Lower lobe of right lung (tissue), 2 donors: ENCODE measurements around the gene ILF2. TPM values are rescaled to one million over a fixed set of nuclear protein-coding genes. Genes with fewer than 3 reads are reported as not detected.

ENCODE experiments used
- ATAC-seq, 2 donors: fragments of 200-7000 bp; cut with Tn5 transposase; one replicate each; pipeline ENCODE4 v1.9.1; 2020 to 2022; ENCODE audit warnings: mild to moderate bottlenecking in 2 of 2, moderate library complexity in 2 of 2
- DNase-seq: peaks from one replicate; pipeline ENCODE4 v3.0.0-alpha.2; 2020
- H3K27ac ChIP-seq: fragments of 200-600 bp; one replicate; pipeline ENCODE4 v1.8.0; 2022
- H3K27me3 ChIP-seq: fragments of 200-600 bp; one replicate; pipeline ENCODE4 v1.8.0; 2022; ENCODE audit warnings: low read depth
- H3K36me3 ChIP-seq: fragments of 200-600 bp; one replicate; pipeline ENCODE4 v1.8.0; 2022; ENCODE audit warnings: mild to moderate bottlenecking
- H3K4me1 ChIP-seq: fragments of 200-600 bp; one replicate; pipeline ENCODE4 v1.8.0; 2022
- H3K4me3 ChIP-seq: fragments of 200-600 bp; one replicate; pipeline ENCODE4 v1.8.0; 2022; ENCODE audit warnings: mild to moderate bottlenecking
- H3K9me3 ChIP-seq: fragments of 200-600 bp; one replicate; pipeline ENCODE4 v1.8.0; 2022
- intact Hi-C: fragments of 100-400 bp; cut with DNase I; formaldehyde crosslinking; loops from one replicate; pipeline ENCODE4 v1.11.0; 2022
- total RNA-seq: library from RNA; stranded (reverse); fragmentation: NEBNext Ultra II Directional; extraction: Animal tissue kit (Norgen Biotek cat#: 25700); gene quantifications from one replicate; pipeline ENCODE4 v1.2.1, GENCODE V29; 2021
- TF ChIP-seq, protein P1 (sequence below): fragments of 200-600 bp; IDR thresholded peaks from one replicate; pipeline ENCODE4 v1.8.0; 2022; ENCODE audit warnings: antibody characterized with exemption, mild to moderate bottlenecking
- donor health status: DM: no; HTN: yes; CAD: no; lungs with severe emphysema.

The ILF2 gene
- total RNA-seq, 1 donor from 2014 or later, result 83.2 TPM

DNA sequence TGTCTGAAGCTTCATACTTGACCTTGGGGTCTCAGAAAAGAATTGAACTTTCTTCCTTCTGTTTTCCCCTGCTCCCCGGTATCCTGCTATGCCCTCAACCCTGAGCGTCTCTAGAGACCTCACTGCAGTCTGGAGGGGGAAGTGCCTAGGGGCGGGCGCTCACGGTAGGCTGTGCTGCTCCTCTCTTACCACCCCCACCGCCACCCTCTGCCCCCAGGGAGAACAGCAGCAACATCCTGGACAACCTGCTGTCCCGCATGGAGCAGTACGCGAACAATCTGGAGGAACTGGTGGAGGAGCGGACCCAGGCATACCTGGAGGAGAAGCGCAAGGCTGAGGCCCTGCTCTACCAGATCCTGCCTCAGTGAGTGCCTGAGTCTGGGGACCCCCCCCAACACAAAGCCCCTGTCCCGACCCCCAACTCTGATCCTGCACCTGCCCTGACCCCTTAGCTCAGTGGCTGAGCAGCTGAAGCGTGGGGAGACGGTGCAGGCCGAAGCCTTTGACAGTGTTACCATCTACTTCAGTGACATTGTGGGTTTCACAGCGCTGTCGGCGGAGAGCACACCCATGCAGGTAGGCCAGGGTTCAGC lies 18.0 kb upstream of the ILF2 start:
- no peaks in the 10 kb centered on the region for H3K9me3 ChIP-seq
- no peak overlapping the region for H3K27ac ChIP-seq
- no peaks in the 10 kb centered on the region for H3K4me1 ChIP-seq
- ATAC-seq (no peak), DNase-seq (no peak)
- TF ChIP-seq, protein P1, sequence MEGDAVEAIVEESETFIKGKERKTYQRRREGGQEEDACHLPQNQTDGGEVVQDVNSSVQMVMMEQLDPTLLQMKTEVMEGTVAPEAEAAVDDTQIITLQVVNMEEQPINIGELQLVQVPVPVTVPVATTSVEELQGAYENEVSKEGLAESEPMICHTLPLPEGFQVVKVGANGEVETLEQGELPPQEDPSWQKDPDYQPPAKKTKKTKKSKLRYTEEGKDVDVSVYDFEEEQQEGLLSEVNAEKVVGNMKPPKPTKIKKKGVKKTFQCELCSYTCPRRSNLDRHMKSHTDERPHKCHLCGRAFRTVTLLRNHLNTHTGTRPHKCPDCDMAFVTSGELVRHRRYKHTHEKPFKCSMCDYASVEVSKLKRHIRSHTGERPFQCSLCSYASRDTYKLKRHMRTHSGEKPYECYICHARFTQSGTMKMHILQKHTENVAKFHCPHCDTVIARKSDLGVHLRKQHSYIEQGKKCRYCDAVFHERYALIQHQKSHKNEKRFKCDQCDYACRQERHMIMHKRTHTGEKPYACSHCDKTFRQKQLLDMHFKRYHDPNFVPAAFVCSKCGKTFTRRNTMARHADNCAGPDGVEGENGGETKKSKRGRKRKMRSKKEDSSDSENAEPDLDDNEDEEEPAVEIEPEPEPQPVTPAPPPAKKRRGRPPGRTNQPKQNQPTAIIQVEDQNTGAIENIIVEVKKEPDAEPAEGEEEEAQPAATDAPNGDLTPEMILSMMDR, result no peak
- no peaks in the 10 kb centered on the region for H3K27me3 ChIP-seq
- no peak overlapping the region for H3K4me3 ChIP-seq
- peaks cover 52% of the 10 kb centered on the region for H3K36me3 ChIP-seq
- intact Hi-C loops, result no loop called here

DNA sequence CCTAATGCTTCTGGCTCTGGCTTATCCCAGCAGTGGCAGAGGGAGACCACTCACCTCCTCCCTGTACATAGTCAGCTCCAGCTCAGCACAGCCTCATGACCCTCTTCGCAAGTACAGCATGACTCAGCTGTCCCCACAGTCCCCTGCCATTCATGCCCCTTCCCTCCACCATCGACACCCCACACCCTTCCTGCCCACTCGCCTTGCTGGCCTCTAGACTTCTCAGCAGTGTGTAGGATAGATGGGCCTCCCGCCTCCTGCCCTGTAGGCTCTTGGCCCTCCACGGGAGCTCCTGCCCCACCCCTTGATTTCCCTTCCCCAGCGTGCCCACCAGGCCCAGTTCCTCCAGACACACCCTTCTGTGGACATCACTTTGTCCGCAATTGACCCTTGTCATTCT lies 17.5 kb upstream of the ILF2 start:
- intact Hi-C loops, result no loop called here

GRCh38 chr1:153687346-153688125 lies 16.7 kb upstream of the ILF2 start:
- H3K36me3 ChIP-seq, result peaks cover 61% of the 10 kb centered on the region
- TF ChIP-seq, protein P1, result no peak
- no peaks in the 10 kb centered on the region for H3K9me3 ChIP-seq
- no peak overlapping the region for H3K4me3 ChIP-seq
- H3K27ac ChIP-seq, result no peak overlapping the region
- no peak for ATAC-seq
- intact Hi-C loops, result no loop called here
- DNase-seq, result peak; percentile 30
- no peaks in the 10 kb centered on the region for H3K27me3 ChIP-seq
- no peaks in the 10 kb centered on the region for H3K4me1 ChIP-seq

More for the DNA sequence above, 17.5 kb upstream of the ILF2 start:
- DNase-seq (peak; percentile 20), ATAC-seq (no peak)
- no peaks in the 10 kb centered on the region for H3K4me1 ChIP-seq
- H3K9me3 ChIP-seq, result no peaks in the 10 kb centered on the region
- peaks cover 53% of the 10 kb centered on the region for H3K36me3 ChIP-seq
- H3K27ac ChIP-seq, result no peak overlapping the region
- H3K4me3 ChIP-seq, result no peak overlapping the region
- TF ChIP-seq, protein P1, result no peak
- no peaks in the 10 kb centered on the region for H3K27me3 ChIP-seq

DNA sequence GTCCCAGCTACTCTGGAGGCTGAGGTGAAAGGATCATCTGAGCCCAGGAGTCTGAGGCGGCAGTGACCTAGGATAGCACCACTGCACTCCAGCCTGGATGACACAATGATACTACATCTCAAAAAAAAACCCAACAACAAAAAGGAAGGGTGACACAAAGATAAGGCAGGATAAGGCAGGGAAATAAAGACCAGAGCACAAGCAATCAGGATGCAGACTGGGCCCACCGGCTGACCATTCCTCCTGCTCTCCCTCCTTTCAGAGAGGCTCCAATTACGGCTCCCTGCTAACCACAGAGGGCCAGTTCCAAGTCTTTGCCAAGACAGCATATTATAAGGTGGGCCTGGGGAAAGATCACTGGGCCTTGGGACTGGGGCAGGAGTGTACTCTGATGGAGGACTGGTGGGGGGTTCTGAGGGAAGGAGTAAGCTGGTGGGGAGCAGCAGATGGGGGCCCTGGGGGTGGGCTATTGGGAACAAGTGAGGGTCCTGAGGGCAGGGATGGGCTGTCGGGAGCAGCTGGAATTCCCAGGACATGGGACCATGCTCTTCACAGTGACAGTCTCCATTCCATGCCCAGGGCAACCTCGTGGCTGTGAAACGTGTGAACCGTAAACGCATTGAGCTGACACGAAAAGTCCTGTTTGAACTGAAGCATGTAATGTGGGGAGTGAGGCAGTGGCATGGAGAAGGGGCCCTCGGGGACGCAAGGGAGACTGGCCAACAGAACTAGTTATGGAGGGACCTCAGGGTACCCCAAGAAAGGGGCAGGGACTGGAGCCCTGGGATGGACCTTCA lies 14.9 kb upstream of the ILF2 start:
- TF ChIP-seq, protein P1, result no peak
- H3K4me3 ChIP-seq, result no peak overlapping the region
- no peaks in the 10 kb centered on the region for H3K27me3 ChIP-seq
- intact Hi-C loops, result no loop called here
- ATAC-seq, result no peak
- H3K36me3 ChIP-seq, result peaks cover 63% of the 10 kb centered on the region
- peak; percentile 16 for DNase-seq
- H3K9me3 ChIP-seq, result no peaks in the 10 kb centered on the region
- H3K4me1 ChIP-seq, result peaks cover 2% of the 10 kb centered on the region
- no peak overlapping the region for H3K27ac ChIP-seq

- TF ChIP-seq, protein P1, result no peak
- peaks cover 57% of the 10 kb centered on the region for H3K36me3 ChIP-seq
- H3K27ac ChIP-seq, result no peak overlapping the region
- no peak for ATAC-seq
- peak; percentile 39 for DNase-seq
- no peaks in the 10 kb centered on the region for H3K27me3 ChIP-seq
- intact Hi-C loops, result no loop called here
- H3K4me1 ChIP-seq, result peaks cover 6% of the 10 kb centered on the region
- no peaks in the 10 kb centered on the region for H3K9me3 ChIP-seq
- no peak overlapping the region for H3K4me3 ChIP-seq
These were observed 14.1 kb upstream of the ILF2 start for GRCh38 chr1:153684892-153685291.
